HG03575 (cell line): Measurements from ENCODE around the gene PI4KA.
"Not testable (repeated sequence)": the region's sequence is repeated elsewhere in the genome, so short reads cannot be mapped to it uniquely, and the experiment has no call there.

ENCODE experiments used
- ATAC-seq: cut with Tn5 transposase; IDR thresholded peaks from one replicate; pipeline ENCODE4 v1.9.1; 2021; ENCODE audit not compliant: unreplicated experiment, insufficient number of reproducible peaks, low FRiP score; ENCODE audit errors: extremely low read depth

PI4KA gene

GRCh38 chr22:20744456-20744855, 114.2 kb downstream of the PI4KA start:
- no peak for ATAC-seq

DNA sequence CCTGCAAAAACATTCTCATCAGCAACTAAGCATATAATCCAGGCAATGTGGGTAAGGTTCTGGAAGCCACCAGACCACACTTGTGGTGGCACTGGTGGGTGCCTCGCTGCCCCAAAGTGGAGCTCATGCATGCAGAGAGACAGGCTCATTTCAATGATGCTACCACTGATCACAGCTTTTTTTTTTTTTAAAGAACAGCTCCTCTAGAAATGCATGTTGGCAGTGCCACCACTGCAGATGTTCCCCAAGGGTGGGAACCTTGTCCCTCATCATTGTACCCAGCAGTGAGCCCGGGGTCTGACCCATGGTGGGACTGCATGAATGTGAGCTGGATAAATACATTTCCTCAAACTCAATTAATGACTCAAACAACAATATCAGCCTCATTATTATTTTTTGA, 115.8 kb downstream of the PI4KA start:
- no peak for ATAC-seq

DNA sequence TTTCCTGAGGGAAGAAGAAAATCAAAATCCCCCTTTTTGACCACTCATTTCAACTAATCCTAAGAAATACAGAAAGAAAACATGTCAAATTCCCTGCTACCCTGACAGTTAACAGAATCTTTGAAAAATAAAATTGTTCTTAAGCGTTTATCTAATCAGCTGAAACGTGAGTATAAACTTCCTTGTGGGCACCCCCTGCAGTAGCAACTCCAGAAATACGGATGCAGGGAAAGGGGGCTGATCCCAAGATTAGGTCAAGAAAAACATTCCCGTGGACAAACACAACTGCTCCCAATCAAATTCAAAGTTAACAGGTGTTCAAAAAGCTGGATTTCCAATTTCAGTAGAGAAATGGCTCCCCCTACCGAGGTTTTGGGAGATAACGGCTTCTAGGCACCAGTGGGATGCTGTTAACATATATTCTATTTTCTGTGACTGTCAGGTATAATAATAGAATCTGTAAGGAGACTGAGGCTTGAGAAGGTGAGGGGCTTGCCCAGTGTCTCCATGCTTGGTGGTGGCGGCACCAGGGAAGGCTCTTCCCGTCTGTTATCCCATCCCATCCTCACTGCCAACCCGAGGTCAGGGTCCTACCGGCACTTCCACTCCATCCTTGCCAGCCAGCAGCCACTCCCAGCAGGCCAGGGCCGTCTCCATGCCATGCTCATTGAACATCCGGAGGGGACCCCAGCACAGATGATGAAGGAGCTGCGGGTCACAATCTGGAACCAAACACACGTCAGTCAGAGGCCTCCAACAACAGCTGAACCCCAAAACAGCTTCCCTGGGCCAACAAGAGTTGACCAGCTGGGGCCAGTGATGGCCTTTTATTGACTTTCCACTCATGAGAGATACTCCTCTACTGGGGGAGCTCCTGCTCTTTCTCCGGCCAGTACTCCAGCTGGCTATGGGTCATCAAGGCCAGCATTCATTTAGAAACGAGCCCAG, 116.7 kb downstream of the PI4KA start:
- no peak for ATAC-seq

GRCh38 chr22:20741008-20741633, 117.5 kb downstream of the PI4KA start:
- no peak for ATAC-seq

DNA sequence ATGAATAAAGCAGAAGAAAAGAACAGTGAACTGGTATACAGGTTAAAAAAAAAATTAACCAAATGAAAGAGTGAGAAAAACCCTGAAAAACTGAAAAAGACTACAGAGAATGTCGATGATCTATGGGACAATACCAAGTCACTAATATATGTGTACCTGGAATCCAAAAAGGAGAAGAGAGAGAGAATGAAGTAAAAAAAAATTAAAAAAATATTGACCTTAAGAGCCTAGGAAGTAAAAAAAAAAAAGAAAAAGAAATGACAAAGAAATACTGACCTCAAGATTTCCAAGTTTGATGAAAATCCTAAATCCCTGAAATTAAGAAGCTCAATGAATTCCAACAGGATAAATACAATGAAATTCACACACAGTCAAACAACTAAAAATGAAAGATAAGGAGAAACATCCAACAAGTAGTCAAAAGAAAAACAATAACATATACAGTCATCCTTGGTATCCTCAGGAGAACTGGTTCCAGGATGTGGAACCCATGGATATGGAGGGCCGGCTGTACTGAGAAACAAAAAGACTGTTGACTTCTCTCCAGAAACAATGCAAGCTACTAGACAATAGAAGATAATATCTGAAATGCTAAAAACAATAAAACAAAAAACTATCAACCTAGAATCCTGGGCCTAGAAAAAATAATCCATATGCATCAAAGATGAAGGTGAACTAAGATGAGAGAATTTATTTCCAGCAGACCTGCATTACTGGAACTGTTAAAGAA, 118.2 kb downstream of the PI4KA start:
- ATAC-seq, result no peak

- ATAC-seq, result no peak
These were observed 120.1 kb downstream of the PI4KA start for GRCh38 chr22:20738394-20739089.

GRCh38 chr22:20736891-20737290, 121.7 kb downstream of the PI4KA start:
- ATAC-seq, result not testable (repeated sequence)

GRCh38 chr22:20735356-20736162, 123.1 kb downstream of the PI4KA start:
- ATAC-seq, result not testable (repeated sequence)

DNA sequence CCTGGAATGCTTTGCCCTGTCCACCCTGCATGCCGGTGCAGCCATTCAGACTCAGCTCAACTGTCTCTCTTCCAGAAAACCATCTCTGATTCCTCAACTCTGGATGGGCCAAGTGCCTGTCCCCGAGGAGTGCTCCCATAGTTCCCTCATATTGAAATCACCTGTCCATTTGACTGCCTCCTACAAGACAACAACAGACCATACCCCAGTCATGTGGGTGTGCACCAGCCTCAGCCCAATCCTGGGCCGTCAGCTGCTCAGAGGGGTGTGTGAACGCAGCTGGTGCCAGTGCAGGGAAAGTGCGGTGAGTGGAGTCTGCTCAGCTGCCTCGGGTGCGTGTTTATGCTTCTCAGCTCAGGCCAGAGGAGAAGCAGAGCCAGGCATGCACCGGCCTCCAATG, 126.2 kb downstream of the PI4KA start:
- not testable (repeated sequence) for ATAC-seq

- ATAC-seq, result no peak
These were observed 129.4 kb downstream of the PI4KA start for GRCh38 chr22:20729194-20729593.

DNA sequence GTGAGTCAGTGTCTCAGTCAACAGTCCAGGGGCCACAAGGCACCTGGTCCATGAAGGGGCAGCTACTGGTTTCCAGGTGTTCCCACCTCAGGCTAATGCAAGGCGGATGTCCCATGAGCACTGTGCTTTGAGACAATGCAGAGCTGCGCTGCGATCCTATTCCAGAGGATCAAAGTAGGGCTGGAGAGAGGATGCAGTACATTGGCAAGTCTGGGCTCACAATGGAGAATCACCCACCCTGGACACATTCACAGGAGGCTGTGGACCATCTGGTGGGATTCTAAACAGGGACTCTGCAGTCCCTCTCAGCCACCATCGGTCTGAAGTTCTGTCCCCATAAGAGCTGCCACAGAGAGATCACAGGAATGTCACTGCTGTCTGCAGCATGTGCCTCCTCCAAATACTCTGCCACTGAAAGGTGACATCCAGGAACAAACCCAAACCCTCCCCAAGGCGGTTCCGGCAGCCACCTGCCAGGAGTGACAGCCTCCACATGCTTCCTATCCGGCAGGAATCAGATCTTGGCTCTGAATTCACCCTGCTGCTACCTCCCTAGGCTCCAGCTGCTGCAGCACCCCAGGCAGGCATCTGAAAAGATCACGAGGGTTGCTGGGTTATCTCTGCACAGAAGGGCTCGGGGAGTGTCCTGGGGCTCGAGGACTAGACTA, 130.0 kb downstream of the PI4KA start:
- no peak for ATAC-seq

GRCh38 chr22:20727118-20728015, 131.2 kb downstream of the PI4KA start:
- no peak for ATAC-seq

DNA sequence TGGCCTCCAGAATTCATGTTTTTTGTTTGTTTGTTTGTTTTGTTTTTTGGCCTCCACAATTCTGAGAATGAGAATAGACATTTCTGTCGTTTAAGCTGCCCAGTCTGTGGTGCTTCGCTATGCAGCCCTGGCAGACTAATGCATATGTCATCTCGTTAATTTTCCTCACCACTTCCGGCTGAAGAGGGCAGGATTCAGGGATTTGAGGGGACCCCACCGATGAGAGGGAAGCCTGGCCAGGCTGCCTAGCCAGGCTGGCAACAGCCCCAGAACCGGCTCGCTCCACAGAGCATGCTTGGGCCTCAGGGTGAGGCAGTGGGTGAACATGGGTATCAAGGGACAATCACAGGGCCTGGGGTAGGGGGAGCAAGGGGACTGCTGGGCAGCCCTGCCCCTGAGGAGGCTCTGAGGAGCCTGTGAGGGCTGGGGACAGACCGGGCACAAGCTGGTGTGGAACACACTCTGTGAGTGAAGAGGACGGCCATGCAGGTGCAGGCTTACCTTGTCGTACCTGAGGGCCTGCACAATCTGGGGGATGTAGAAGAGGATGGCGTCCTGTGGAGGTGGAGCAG, 132.5 kb downstream of the PI4KA start:
- ATAC-seq, result no peak

- ATAC-seq, result no peak
These were observed 133.7 kb downstream of the PI4KA start for GRCh38 chr22:20724676-20725454.

GRCh38 chr22:20721409-20722218, 137.0 kb downstream of the PI4KA start:
- ATAC-seq, result no peak
